Testis (tissue), 2 donors: ENCODE measurements around the gene C2orf92.

ENCODE experiments used
- POLR2A ChIP-seq: fragments of 450-650 bp; IDR thresholded peaks from one replicate; pipeline ENCODE4 v1.6.1; 2017; ENCODE audit warnings: antibody characterized with exemption, mild to moderate bottlenecking, moderate library complexity
- TF ChIP-seq, protein P1 (sequence below), 3 experiments: fragments of 450-650 bp in 2 of 3; fragments of 200-600 bp in 1 of 3; sonication (generic) in 1 of 3; IDR thresholded peaks; one replicate each; pipeline ENCODE4 v1.5.1; 2016 to 2019; ENCODE audit warnings: antibody characterized with exemption in 3 of 3, mild to moderate bottlenecking in 2 of 3, moderate library complexity in 1 of 3

GRCh38 chr2:97704989-97705388 is 35.5 kb downstream of the C2orf92 start:
- TF ChIP-seq, protein P1, sequence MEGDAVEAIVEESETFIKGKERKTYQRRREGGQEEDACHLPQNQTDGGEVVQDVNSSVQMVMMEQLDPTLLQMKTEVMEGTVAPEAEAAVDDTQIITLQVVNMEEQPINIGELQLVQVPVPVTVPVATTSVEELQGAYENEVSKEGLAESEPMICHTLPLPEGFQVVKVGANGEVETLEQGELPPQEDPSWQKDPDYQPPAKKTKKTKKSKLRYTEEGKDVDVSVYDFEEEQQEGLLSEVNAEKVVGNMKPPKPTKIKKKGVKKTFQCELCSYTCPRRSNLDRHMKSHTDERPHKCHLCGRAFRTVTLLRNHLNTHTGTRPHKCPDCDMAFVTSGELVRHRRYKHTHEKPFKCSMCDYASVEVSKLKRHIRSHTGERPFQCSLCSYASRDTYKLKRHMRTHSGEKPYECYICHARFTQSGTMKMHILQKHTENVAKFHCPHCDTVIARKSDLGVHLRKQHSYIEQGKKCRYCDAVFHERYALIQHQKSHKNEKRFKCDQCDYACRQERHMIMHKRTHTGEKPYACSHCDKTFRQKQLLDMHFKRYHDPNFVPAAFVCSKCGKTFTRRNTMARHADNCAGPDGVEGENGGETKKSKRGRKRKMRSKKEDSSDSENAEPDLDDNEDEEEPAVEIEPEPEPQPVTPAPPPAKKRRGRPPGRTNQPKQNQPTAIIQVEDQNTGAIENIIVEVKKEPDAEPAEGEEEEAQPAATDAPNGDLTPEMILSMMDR (IDR thresholded peaks at IDR 0.05): no peak
- TF ChIP-seq POLR2A: no peak
